ENCODE data around the gene FCN1. TPM values are rescaled to one million over a fixed set of nuclear protein-coding genes. Genes with fewer than 3 reads are reported as not detected.

FCN1 gene
- total and polyA plus RNA-seq, 2 of the 8 experiments (the other 6 are each of a cell fraction or from before 2014, with no cell fraction given): not detected

- Histone ChIP-seq H3K79me2 (ENCODE audit: control insufficient read depth in 1 of 2, insufficient read depth in 2 of 2, low read length in 2 of 2) (no peaks in the 10 kb centered on the region), H4K20me1 (replicated peaks in 1 of 2; ENCODE audit: control insufficient read depth in 1 of 2, insufficient read depth in 2 of 2, low read length in 2 of 2) (no peaks in the 10 kb centered on the region), H3K27me3 (replicated peaks in 1 of 4; ENCODE audit: control insufficient read depth in 3 of 4, extremely low read depth in 1 of 4, insufficient read depth in 3 of 4, low read length in 3 of 4) (no peaks in the 10 kb centered on the region), H3K4me1 (replicated peaks in 1 of 4; ENCODE audit: control insufficient read depth in 3 of 4, insufficient read depth in 4 of 4, low read length in 3 of 4) (no peaks in the 10 kb centered on the region; a peak in 1 of 7 replicates), H3K79me1 (ENCODE audit: low read depth, low read length) (no peaks in the 10 kb centered on the region), H3K23ac (ENCODE audit: insufficient read length) (no peak overlapping the region), H3K36me3 (ENCODE audit: control insufficient read depth in 2 of 4, insufficient read depth in 4 of 4, low read length in 3 of 4) (no peaks in the 10 kb centered on the region), H4K91ac (replicated peaks; ENCODE audit: insufficient read length, low read length) (no peak overlapping the region), H4K8ac (ENCODE audit: extremely low read depth, insufficient read depth, low read length) (no peak overlapping the region), H2BK5ac (ENCODE audit: low read depth, low read length) (no peak overlapping the region), H3K4me3 (ENCODE audit: extremely low read depth in 1 of 4, insufficient read depth in 2 of 4, low read depth in 3 of 4, low read length in 4 of 4) (no peak overlapping the region), H3K23me2 (ENCODE audit: low read depth, low read length) (no peaks in the 10 kb centered on the region), H2AFZ (ENCODE audit: low read length) (no peak overlapping the region), H2BK20ac (ENCODE audit: low read length) (no peak overlapping the region), H2BK120ac (replicated peaks; ENCODE audit: low read depth, low read length) (no peak overlapping the region), H2AK5ac (ENCODE audit: low read depth, low read length) (no peak overlapping the region), H2BK12ac (ENCODE audit: low read depth, low read length) (no peak overlapping the region), H3K27ac (ENCODE audit: low read depth, low read length) (no peak overlapping the region), H3K9me3 (ENCODE audit: insufficient read depth in 2 of 2, low read depth in 1 of 2, low read length in 1 of 2) (no peaks in the 10 kb centered on the region), H3K4ac (replicated peaks; ENCODE audit: insufficient read length, low read depth, low read length) (no peak overlapping the region), H3K9ac (replicated peaks in 1 of 4; ENCODE audit: extremely low read depth in 1 of 4, low read depth in 3 of 4, low read length in 3 of 4) (no peak overlapping the region), H2BK15ac (ENCODE audit: low read length) (no peak overlapping the region), H4K5ac (ENCODE audit: insufficient read length, low read depth, low read length) (no peak overlapping the region), H3K14ac (ENCODE audit: insufficient read length) (no peak overlapping the region), H3K18ac (ENCODE audit: extremely low read depth, low read length) (no peak overlapping the region), H3K4me2 (ENCODE audit: insufficient read depth in 1 of 2, low read depth in 2 of 2, low read length in 2 of 2) (no peak overlapping the region), H3K56ac (replicated peaks; ENCODE audit: insufficient read length, low read depth, low read length) (no peak overlapping the region)
- CTCF ChIA-PET (ENCODE audit: partially characterized antibody): no interaction called here
- no peak for DNase-seq (ENCODE audit: low read depth in 1 of 2, low spot score in 2 of 2)
- POLR2A ChIA-PET (ENCODE audit: partially characterized antibody): no interaction called here
- WGBS, 2 experiments (ENCODE audit: extremely low coverage in 1 of 2, insufficient coverage in 1 of 2, insufficient read length in 1 of 2, insufficient replicate concordance in 2 of 2, low coverage in 1 of 2, low lambda C conversion rate in 2 of 2, missing lambda C conversion rate in 1 of 2): 82% methylated on average over 7 of the region's 7 CpGs; no CpG with 5 or more reads in 1 of the 2 experiments
- no peak for FAIRE-seq
- TF ChIP-seq CREB1 (IDR thresholded peaks at IDR 0.05): no peak
- no peak for TF ChIP-seq TAF1 (IDR thresholded peaks at IDR 0.05; ENCODE audit: low read depth, low read length)
- no peak for TF ChIP-seq SP4 (IDR thresholded peaks at IDR 0.05; ENCODE audit: low read length)
- TF ChIP-seq MAX (IDR thresholded peaks at IDR 0.05): no peak
- no peak for TF ChIP-seq EP300 (IDR thresholded peaks at IDR 0.05; ENCODE audit: borderline replicate concordance in 1 of 2, low read depth in 2 of 2, low read length in 2 of 2)
- no peak for TF ChIP-seq KDM5A (IDR thresholded peaks at IDR 0.05; ENCODE audit: low read length)
- TF ChIP-seq POLR2AphosphoS5 (IDR thresholded peaks at IDR 0.05; ENCODE audit: low read depth, low read length): no peak
- TF ChIP-seq RNF2 (IDR thresholded peaks at IDR 0.05; ENCODE audit: borderline replicate concordance, low read depth, low read length, missing control alignments, poor library complexity, severe bottlenecking): no peak
- TF ChIP-seq NRF1 (IDR thresholded peaks at IDR 0.05; ENCODE audit: low read depth, low read length): no peak
- no peak for TF ChIP-seq FOSL1 (IDR thresholded peaks at IDR 0.05; ENCODE audit: insufficient read depth, low read depth, low read length)
- TF ChIP-seq E2F6 (IDR thresholded peaks at IDR 0.05): no peak
- no peak for TF ChIP-seq CHD1 (IDR thresholded peaks at IDR 0.05; ENCODE audit: low read depth, low read length)
- no peak for TF ChIP-seq POLR2A (IDR thresholded peaks at IDR 0.05; ENCODE audit: control extremely low read depth in 1 of 2, low read depth in 2 of 2, low read length in 2 of 2)
- TF ChIP-seq BACH1 (IDR thresholded peaks at IDR 0.05; ENCODE audit: low read length): no peak
- no peak for TF ChIP-seq KDM4A (IDR thresholded peaks at IDR 0.05; ENCODE audit: low read depth, low read length, severe bottlenecking)
- no peak for TF ChIP-seq SP2 (IDR thresholded peaks at IDR 0.05; ENCODE audit: low read length)
Measured at GRCh38 chr9:134914501-134914834, 3.2 kb downstream of the FCN1 start.

Data from H1 (cell line).